ENCODE measurements around the gene RBL1. TPM values are rescaled to one million over a fixed set of nuclear protein-coding genes. Genes with fewer than 3 reads are reported as not detected.

The RBL1 gene
- total and polyA plus RNA-seq, 10 of the 15 experiments (the other 5 are each of a cell fraction or from before 2014, with no cell fraction given) = 4.5 to 51.1 (median 24.9) TPM

GRCh38 chr20:37123441-37123840 lies 27.6 kb upstream of the RBL1 start:
- SMC1A ChIA-PET (ENCODE audit: uncharacterized antibody, unreplicated experiment) = interaction anchor here (0.6 kb wide), 1 partner anchor 16 kb away, joined by 3 read pairs; no protein-coding TSS in a partner anchor

More at GRCh38 chr20:37123441-37123840, 27.6 kb upstream of the RBL1 start:
- in situ Hi-C loops (cut with MboI) = no loop called here
- Histone ChIP-seq H3K36me3 (ENCODE audit: control insufficient read depth in 2 of 2, insufficient read depth in 2 of 2, low read length in 1 of 2) (no peaks in the 10 kb centered on the region), H4K20me1 (ENCODE audit: control insufficient read depth, insufficient read depth) (no peaks in the 10 kb centered on the region), H3K4me3 (no peak overlapping the region), H3K9ac (ENCODE audit: control insufficient read depth, insufficient read depth, low read length) (no peak overlapping the region), H2AFZ (ENCODE audit: control insufficient read depth, low read depth, low read length) (no peak overlapping the region; the same call in 1 of the 2 replicates), H3K4me1 (ENCODE audit: control insufficient read depth, insufficient read depth, low read length) (no peaks in the 10 kb centered on the region), H3K79me2 (ENCODE audit: control insufficient read depth, insufficient read depth, low read length) (no peaks in the 10 kb centered on the region), H3K27ac (ENCODE audit: control insufficient read depth, insufficient read depth) (no peak overlapping the region), H3K9me3 (replicated peaks; ENCODE audit: control insufficient read depth, insufficient read depth, low read length) (no peaks in the 10 kb centered on the region), H3K4me2 (ENCODE audit: control insufficient read depth, insufficient read depth) (no peak overlapping the region), H3K27me3 (replicated peaks in 1 of 2; ENCODE audit: control insufficient read depth in 2 of 2, insufficient read depth in 2 of 2, low read length in 1 of 2) (no peaks in the 10 kb centered on the region)
- FAIRE-seq = peak; percentile 59
- BruUV-seq (replicated peaks) = no TSS peak
- ChIA-PET CTCF (no interaction called here), POLR2A (interaction anchor here (0.5 kb wide), 1 partner anchor 38 kb away, joined by 5 read pairs; no protein-coding TSS in a partner anchor), RAD21 (ENCODE audit: unreplicated experiment) (no interaction called here)
- 88% methylated on average over 6 of the region's 6 CpGs for WGBS (ENCODE audit: insufficient coverage, insufficient replicate concordance, low lambda C conversion rate, missing lambda C conversion rate)
- intact Hi-C loops (cut with micrococcal nuclease; ENCODE audit: unreplicated experiment) = no loop called here
- no peak for DNase-seq (ENCODE audit: low read depth, low spot score)
- no peak for TF ChIP-seq ELK1 (IDR thresholded peaks at IDR 0.05; ENCODE audit: low read depth, low read length)
- no peak for TF ChIP-seq PBX3 (IDR thresholded peaks at IDR 0.05; ENCODE audit: insufficient replicate concordance, low read depth, low read length)
- TF ChIP-seq SPI1 (IDR thresholded peaks at IDR 0.05; ENCODE audit: borderline replicate concordance, insufficient read depth, low read depth, low read length) = no peak
- TF ChIP-seq TAF1 (IDR thresholded peaks at IDR 0.05; ENCODE audit: borderline replicate concordance, low read depth, low read length) = no peak
- TF ChIP-seq POU2F2 (IDR thresholded peaks at IDR 0.05; ENCODE audit: borderline replicate concordance, low read depth, low read length) = no peak
- TF ChIP-seq ATF2 (IDR thresholded peaks at IDR 0.05; ENCODE audit: low read length) = no peak
- TF ChIP-seq BRCA1 (IDR thresholded peaks at IDR 0.05; ENCODE audit: low read depth, low read length) = no peak
- no peak for TF ChIP-seq NFYB (IDR thresholded peaks at IDR 0.05; ENCODE audit: insufficient read depth, low read depth, low read length)
- no peak for TF ChIP-seq SREBF1 (IDR thresholded peaks at IDR 0.05; ENCODE audit: low read length)
- ATAC-seq = no peak
